ENCODE data around the gene MYLK. TPM values are rescaled to one million over a fixed set of nuclear protein-coding genes. Genes with fewer than 3 reads are reported as not detected.

MYLK gene
- total and polyA plus RNA-seq, 4 donors, result 17.1 to 158 (median 41.9) TPM

GRCh38 chr3:123807820-123808219 lies 76.3 kb downstream of the MYLK start:
- Histone ChIP-seq H3K9me3 (ENCODE audit: control insufficient read depth in 4 of 4, low read length in 3 of 4) (no peaks in the 10 kb centered on the region), H3K4me1 (ENCODE audit: control insufficient read depth in 4 of 4, insufficient read depth in 4 of 4, low read length in 3 of 4) (peaks cover 9 to 16% (median 13%) of the 10 kb centered on the region in 4 donors), H3K36me3 (ENCODE audit: control insufficient read depth in 4 of 4, insufficient read depth in 3 of 4, low read depth in 1 of 4, low read length in 3 of 4) (no peaks in the 10 kb centered on the region), H3K9ac (ENCODE audit: low read depth in 1 of 2, low read length in 2 of 2) (no peak overlapping the region), H3K27me3 (ENCODE audit: control insufficient read depth in 4 of 4, insufficient read depth in 4 of 4, low read length in 3 of 4) (no peaks in the 10 kb centered on the region), H3K4me3 (ENCODE audit: low read depth in 1 of 3, low read length in 3 of 3) (no peak overlapping the region), H3K27ac (ENCODE audit: low read depth in 1 of 2, low read length in 2 of 2) (no peak overlapping the region)
- WGBS, result 33% methylated on average over 2 of the region's 2 CpGs
- peak; percentile 37 to 59 for TF ChIP-seq RXRA (IDR thresholded peaks at IDR 0.05)
- peak in 1 of 2 donors; percentile 8 for TF ChIP-seq RAD21 (IDR thresholded peaks at IDR 0.05)
- peak; percentile 36 for TF ChIP-seq NR2F2 (IDR thresholded peaks at IDR 0.05)
- TF ChIP-seq TAF1 (conservative IDR thresholded peaks at IDR 0.05), result no peak
- no peak for TF ChIP-seq FOXA2 (IDR thresholded peaks at IDR 0.05)
- TF ChIP-seq ZBTB33 (IDR thresholded peaks at IDR 0.05), result no peak
- TF ChIP-seq, protein P1, sequence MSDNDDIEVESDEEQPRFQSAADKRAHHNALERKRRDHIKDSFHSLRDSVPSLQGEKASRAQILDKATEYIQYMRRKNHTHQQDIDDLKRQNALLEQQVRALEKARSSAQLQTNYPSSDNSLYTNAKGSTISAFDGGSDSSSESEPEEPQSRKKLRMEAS (IDR thresholded peaks at IDR 0.05), result peak; percentile 27
- peak in 1 of 2 donors; percentile 49 for TF ChIP-seq EGR1 (IDR thresholded peaks at IDR 0.05; ENCODE audit: low read depth in 2 of 2)
- TF ChIP-seq YY1 (IDR thresholded peaks at IDR 0.05), result no peak
- peak; percentile 8 for TF ChIP-seq SP1 (IDR thresholded peaks at IDR 0.05)
- TF ChIP-seq GABPA (IDR thresholded peaks at IDR 0.05 in 1 of 2, conservative IDR thresholded peaks at IDR 0.05 in 1 of 2), result no peak
- peak in 1 of 2 donors; percentile 11 for TF ChIP-seq JUND (IDR thresholded peaks at IDR 0.05)
- TF ChIP-seq, protein P2, sequence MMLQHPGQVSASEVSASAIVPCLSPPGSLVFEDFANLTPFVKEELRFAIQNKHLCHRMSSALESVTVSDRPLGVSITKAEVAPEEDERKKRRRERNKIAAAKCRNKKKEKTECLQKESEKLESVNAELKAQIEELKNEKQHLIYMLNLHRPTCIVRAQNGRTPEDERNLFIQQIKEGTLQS (IDR thresholded peaks at IDR 0.05), result no peak
- TF ChIP-seq HNF4G (IDR thresholded peaks at IDR 0.05), result no peak
- peak; percentile 37 to 47 for TF ChIP-seq HNF4A (conservative IDR thresholded peaks at IDR 0.05)
- DNase-seq (ENCODE audit: low spot score), result no peak

- Histone ChIP-seq H3K9me3 (ENCODE audit: control insufficient read depth in 4 of 4, low read length in 3 of 4) (no peaks in the 10 kb centered on the region), H3K36me3 (ENCODE audit: control insufficient read depth in 4 of 4, insufficient read depth in 3 of 4, low read depth in 1 of 4, low read length in 3 of 4) (no peaks in the 10 kb centered on the region), H3K9ac (ENCODE audit: low read depth in 1 of 2, low read length in 2 of 2) (no peak overlapping the region), H3K4me1 (ENCODE audit: control insufficient read depth in 4 of 4, insufficient read depth in 4 of 4, low read length in 3 of 4) (peaks cover 9 to 17% (median 13%) of the 10 kb centered on the region in 4 donors), H3K27ac (ENCODE audit: low read depth in 1 of 2, low read length in 2 of 2) (no peak overlapping the region), H3K4me3 (ENCODE audit: low read depth in 1 of 3, low read length in 3 of 3) (no peak overlapping the region), H3K27me3 (ENCODE audit: control insufficient read depth in 4 of 4, insufficient read depth in 4 of 4, low read length in 3 of 4) (no peaks in the 10 kb centered on the region)
- no peak for DNase-seq (ENCODE audit: low spot score)
- 87% methylated on average over 2 of the region's 2 CpGs for WGBS
- TF ChIP-seq CTCF (IDR thresholded peaks at IDR 0.05; ENCODE audit: low read depth, low read length, missing input control) (no peak), GABPA (IDR thresholded peaks at IDR 0.05 in 1 of 2, conservative IDR thresholded peaks at IDR 0.05 in 1 of 2) (no peak), HNF4G (IDR thresholded peaks at IDR 0.05) (no peak), NR2F2 (IDR thresholded peaks at IDR 0.05) (no peak), JUND (IDR thresholded peaks at IDR 0.05) (no peak), FOXA1 (IDR thresholded peaks at IDR 0.05) (no peak), RXRA (IDR thresholded peaks at IDR 0.05) (no peak), TAF1 (conservative IDR thresholded peaks at IDR 0.05) (no peak), RAD21 (IDR thresholded peaks at IDR 0.05) (no peak)
Measured at GRCh38 chr3:123805504-123805903, 78.6 kb downstream of the MYLK start.

Measured in liver (tissue), 9 donors.